Measurements from ENCODE around the gene TRIM39. TPM values are rescaled to one million over a fixed set of nuclear protein-coding genes. Genes with fewer than 3 reads are reported as not detected.

The TRIM39 gene
- total and polyA plus RNA-seq, 9 of the 15 experiments (the other 6 are each of a cell fraction or from before 2014, with no cell fraction given): 5.6 to 17.7 (median 12.8) TPM

GRCh38 chr6:30322527-30323501 lies 3.9 kb upstream of the TRIM39 start (continued):
- TF ChIP-seq ZNF583 (CRISPR knock-in tag; IDR thresholded peaks at IDR 0.05) (0 out of 2 replicates have a peak, but pooled peaks have one; percentile 36), ZNF395 (CRISPR knock-in tag; IDR thresholded peaks at IDR 0.05) (0 out of 2 replicates have a peak, but pooled peaks have one; percentile 40), TEAD2 (tag; IDR thresholded peaks at IDR 0.05) (no peak), DMBX1 (CRISPR knock-in tag; IDR thresholded peaks at IDR 0.05; ENCODE audit: borderline replicate concordance) (peak; percentile 96), ARID3B (CRISPR knock-in tag; IDR thresholded peaks at IDR 0.05; ENCODE audit: borderline replicate concordance) (no peak), SMAD1 (IDR thresholded peaks at IDR 0.05; ENCODE audit: low read depth, low read length, partially characterized antibody) (no peak), ZNF197 (CRISPR knock-in tag; IDR thresholded peaks at IDR 0.05; ENCODE audit: low read depth) (no peak), SNIP1 (IDR thresholded peaks at IDR 0.05; ENCODE audit: low read depth) (no peak), EGR1 (conservative IDR thresholded peaks at IDR 0.05) (peak; percentile 68), KLF6 (CRISPR knock-in tag; IDR thresholded peaks at IDR 0.05; ENCODE audit: borderline replicate concordance) (peak; percentile 38; the same call in 1 of the 2 replicates), NEUROD1 (IDR thresholded peaks at IDR 0.05; ENCODE audit: borderline replicate concordance, low read depth, low read length, partially characterized antibody) (no peak)
- TF ChIP-seq, protein P1, sequence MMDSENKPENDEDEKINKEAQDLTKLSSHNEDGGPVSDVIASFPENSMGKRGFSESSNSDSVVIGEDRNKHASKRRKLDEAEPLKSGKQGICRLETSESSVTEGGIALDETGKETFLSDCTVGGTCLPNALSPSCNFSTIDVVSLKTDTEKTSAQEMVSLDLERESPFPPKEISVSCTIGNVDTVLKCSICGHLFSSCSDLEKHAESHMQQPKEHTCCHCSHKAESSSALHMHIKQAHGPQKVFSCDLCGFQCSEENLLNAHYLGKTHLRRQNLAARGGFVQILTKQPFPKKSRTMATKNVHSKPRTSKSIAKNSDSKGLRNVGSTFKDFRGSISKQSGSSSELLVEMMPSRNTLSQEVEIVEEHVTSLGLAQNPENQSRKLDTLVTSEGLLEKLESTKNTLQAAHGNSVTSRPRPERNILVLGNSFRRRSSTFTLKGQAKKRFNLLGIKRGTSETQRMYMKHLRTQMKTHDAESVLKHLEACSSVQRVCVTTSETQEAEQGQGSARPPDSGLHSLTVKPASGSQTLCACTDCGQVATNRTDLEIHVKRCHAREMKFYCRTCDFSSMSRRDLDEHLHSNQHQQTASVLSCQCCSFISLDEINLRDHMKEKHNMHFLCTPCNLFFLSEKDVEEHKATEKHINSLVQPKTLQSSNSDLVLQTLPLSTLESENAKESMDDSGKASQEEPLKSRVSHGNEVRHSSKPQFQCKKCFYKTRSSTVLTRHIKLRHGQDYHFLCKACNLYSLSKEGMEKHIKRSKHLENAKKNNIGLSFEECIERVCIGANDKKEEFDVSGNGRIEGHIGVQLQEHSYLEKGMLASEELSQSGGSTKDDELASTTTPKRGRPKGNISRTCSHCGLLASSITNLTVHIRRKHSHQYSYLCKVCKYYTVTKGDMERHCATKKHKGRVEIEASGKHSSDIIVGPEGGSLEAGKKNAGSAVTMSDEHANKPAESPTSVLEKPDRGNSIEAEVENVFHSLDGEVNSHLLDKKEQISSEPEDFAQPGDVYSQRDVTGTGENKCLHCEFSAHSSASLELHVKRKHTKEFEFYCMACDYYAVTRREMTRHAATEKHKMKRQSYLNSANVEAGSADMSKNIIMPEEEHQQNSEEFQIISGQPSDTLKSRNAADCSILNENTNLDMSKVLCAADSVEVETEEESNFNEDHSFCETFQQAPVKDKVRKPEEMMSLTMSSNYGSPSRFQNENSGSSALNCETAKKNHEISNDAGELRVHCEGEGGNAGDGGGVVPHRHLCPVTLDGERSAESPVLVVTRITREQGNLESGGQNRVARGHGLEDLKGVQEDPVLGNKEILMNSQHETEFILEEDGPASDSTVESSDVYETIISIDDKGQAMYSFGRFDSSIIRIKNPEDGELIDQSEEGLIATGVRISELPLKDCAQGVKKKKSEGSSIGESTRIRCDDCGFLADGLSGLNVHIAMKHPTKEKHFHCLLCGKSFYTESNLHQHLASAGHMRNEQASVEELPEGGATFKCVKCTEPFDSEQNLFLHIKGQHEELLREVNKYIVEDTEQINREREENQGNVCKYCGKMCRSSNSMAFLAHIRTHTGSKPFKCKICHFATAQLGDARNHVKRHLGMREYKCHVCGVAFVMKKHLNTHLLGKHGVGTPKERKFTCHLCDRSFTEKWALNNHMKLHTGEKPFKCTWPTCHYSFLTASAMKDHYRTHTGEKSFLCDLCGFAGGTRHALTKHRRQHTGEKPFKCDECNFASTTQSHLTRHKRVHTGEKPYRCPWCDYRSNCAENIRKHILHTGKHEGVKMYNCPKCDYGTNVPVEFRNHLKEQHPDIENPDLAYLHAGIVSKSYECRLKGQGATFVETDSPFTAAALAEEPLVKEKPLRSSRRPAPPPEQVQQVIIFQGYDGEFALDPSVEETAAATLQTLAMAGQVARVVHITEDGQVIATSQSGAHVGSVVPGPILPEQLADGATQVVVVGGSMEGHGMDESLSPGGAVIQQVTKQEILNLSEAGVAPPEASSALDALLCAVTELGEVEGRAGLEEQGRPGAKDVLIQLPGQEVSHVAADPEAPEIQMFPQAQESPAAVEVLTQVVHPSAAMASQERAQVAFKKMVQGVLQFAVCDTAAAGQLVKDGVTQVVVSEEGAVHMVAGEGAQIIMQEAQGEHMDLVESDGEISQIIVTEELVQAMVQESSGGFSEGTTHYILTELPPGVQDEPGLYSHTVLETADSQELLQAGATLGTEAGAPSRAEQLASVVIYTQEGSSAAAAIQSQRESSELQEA (IDR thresholded peaks at IDR 0.05; ENCODE audit: low read depth): no peak
- TF ChIP-seq, protein P2, sequence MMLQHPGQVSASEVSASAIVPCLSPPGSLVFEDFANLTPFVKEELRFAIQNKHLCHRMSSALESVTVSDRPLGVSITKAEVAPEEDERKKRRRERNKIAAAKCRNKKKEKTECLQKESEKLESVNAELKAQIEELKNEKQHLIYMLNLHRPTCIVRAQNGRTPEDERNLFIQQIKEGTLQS (IDR thresholded peaks at IDR 0.05): no peak
- TF ChIP-seq, protein P2 (CRISPR knock-in tag; conservative IDR thresholded peaks at IDR 0.05): no peak
